Activated naive CD4-positive, alpha-beta T cell treated with anti-CD3 and anti-CD28 coated beads, Interleukin-2, amount 10 ng/mL, durations not matched to agents 7 days and 5 days (primary cell): ENCODE data around the gene GRAMD4.

Experiments used
- CTCF ChIA-PET: fragments of 350-600 bp; sonication (Branson Sonifier 250); formaldehyde crosslinking; loops from one replicate; lab custom pipeline; 2021; ENCODE audit warnings: antibody characterized with exemption; lab: Charles Lee
- DNase-seq: peaks from one replicate; pipeline ENCODE4 v3.0.0-alpha.2; 2020
- H3K27ac Mint-ChIP-seq: one replicate; pipeline ENCODE4 v1.8.0; 2021; ENCODE audit warnings: mild to moderate bottlenecking, moderate library complexity, mixed read lengths
- H3K27me3 Mint-ChIP-seq: one replicate; pipeline ENCODE4 v1.8.0; 2021; ENCODE audit warnings: mild to moderate bottlenecking, mixed read lengths
- H3K36me3 Mint-ChIP-seq: one replicate; pipeline ENCODE4 v1.8.0; 2021; ENCODE audit warnings: mixed read lengths
- H3K4me1 Mint-ChIP-seq: one replicate; pipeline ENCODE4 v1.8.0; 2021; ENCODE audit warnings: mixed read lengths
- H3K4me3 Mint-ChIP-seq: one replicate; pipeline ENCODE4 v1.8.0; 2021; ENCODE audit warnings: mild to moderate bottlenecking, moderate library complexity, mixed read lengths
- H3K9me3 Mint-ChIP-seq: one replicate; pipeline ENCODE4 v1.8.0; 2021; ENCODE audit warnings: mixed read lengths

GRAMD4 gene

GRCh38 chr22:46662226-46662625, 42.0 kb downstream of the GRAMD4 start:
- Mint-ChIP-seq H3K36me3 (no peaks in the 10 kb centered on the region), H3K9me3 (no peaks in the 10 kb centered on the region), H3K4me3 (no peak overlapping the region), H3K27me3 (no peaks in the 10 kb centered on the region), H3K27ac (no peak overlapping the region), H3K4me1 (peaks cover 16% of the 10 kb centered on the region)
- CTCF ChIA-PET = no interaction called here
- no peak for DNase-seq

- peaks cover 16% of the 10 kb centered on the region for H3K4me1 Mint-ChIP-seq
- no peak overlapping the region for H3K27ac Mint-ChIP-seq
- DNase-seq = no peak
- CTCF ChIA-PET = no interaction called here
- H3K9me3 Mint-ChIP-seq = no peaks in the 10 kb centered on the region
- no peaks in the 10 kb centered on the region for H3K27me3 Mint-ChIP-seq
- no peaks in the 10 kb centered on the region for H3K36me3 Mint-ChIP-seq
- no peak overlapping the region for H3K4me3 Mint-ChIP-seq
Observed at GRCh38 chr22:46663001-46663400, 42.8 kb downstream of the GRAMD4 start.

GRCh38 chr22:46663436-46664100, 43.4 kb downstream of the GRAMD4 start:
- Mint-ChIP-seq H3K27me3 (no peaks in the 10 kb centered on the region), H3K4me1 (peaks cover 16% of the 10 kb centered on the region), H3K36me3 (no peaks in the 10 kb centered on the region), H3K27ac (no peak overlapping the region), H3K4me3 (no peak overlapping the region), H3K9me3 (no peaks in the 10 kb centered on the region)
- CTCF ChIA-PET = no interaction called here
- DNase-seq = no peak

GRCh38 chr22:46664301-46664855, 44.2 kb downstream of the GRAMD4 start:
- Mint-ChIP-seq H3K4me1 (peaks cover 16% of the 10 kb centered on the region), H3K36me3 (peaks cover 6% of the 10 kb centered on the region), H3K27ac (no peak overlapping the region), H3K4me3 (no peak overlapping the region), H3K27me3 (no peaks in the 10 kb centered on the region), H3K9me3 (no peaks in the 10 kb centered on the region)
- no peak for DNase-seq
- CTCF ChIA-PET = no interaction called here

- H3K27me3 Mint-ChIP-seq = no peaks in the 10 kb centered on the region
- CTCF ChIA-PET = no interaction called here
- H3K4me3 Mint-ChIP-seq = no peak overlapping the region
- no peak for DNase-seq
- H3K4me1 Mint-ChIP-seq = peaks cover 12% of the 10 kb centered on the region
- no peaks in the 10 kb centered on the region for H3K9me3 Mint-ChIP-seq
- no peak overlapping the region for H3K27ac Mint-ChIP-seq
- peaks cover 6% of the 10 kb centered on the region for H3K36me3 Mint-ChIP-seq
Observed at GRCh38 chr22:46665151-46665695, 45.0 kb downstream of the GRAMD4 start.

GRCh38 chr22:46665751-46666280, 45.6 kb downstream of the GRAMD4 start:
- peaks cover 6% of the 10 kb centered on the region for H3K36me3 Mint-ChIP-seq
- H3K9me3 Mint-ChIP-seq = no peaks in the 10 kb centered on the region
- no peak overlapping the region for H3K27ac Mint-ChIP-seq
- no peak for DNase-seq
- CTCF ChIA-PET = no interaction called here
- no peak overlapping the region for H3K4me3 Mint-ChIP-seq
- peaks cover 6% of the 10 kb centered on the region for H3K4me1 Mint-ChIP-seq
- H3K27me3 Mint-ChIP-seq = no peaks in the 10 kb centered on the region

GRCh38 chr22:46666577-46667244, 46.5 kb downstream of the GRAMD4 start:
- no peak for DNase-seq
- CTCF ChIA-PET = no interaction called here
- Mint-ChIP-seq H3K4me3 (no peak overlapping the region), H3K27ac (no peak overlapping the region), H3K4me1 (peaks cover 2% of the 10 kb centered on the region), H3K27me3 (no peaks in the 10 kb centered on the region), H3K9me3 (no peaks in the 10 kb centered on the region), H3K36me3 (peaks cover 6% of the 10 kb centered on the region)

GRCh38 chr22:46667245-46667623, 47.0 kb downstream of the GRAMD4 start:
- no peak overlapping the region for H3K27ac Mint-ChIP-seq
- no peaks in the 10 kb centered on the region for H3K27me3 Mint-ChIP-seq
- peaks cover 6% of the 10 kb centered on the region for H3K36me3 Mint-ChIP-seq
- no peak overlapping the region for H3K4me3 Mint-ChIP-seq
- no peaks in the 10 kb centered on the region for H3K9me3 Mint-ChIP-seq
- CTCF ChIA-PET = no interaction called here
- H3K4me1 Mint-ChIP-seq = no peaks in the 10 kb centered on the region
- DNase-seq = no peak

- Mint-ChIP-seq H3K9me3 (no peaks in the 10 kb centered on the region), H3K27ac (no peak overlapping the region), H3K4me3 (no peak overlapping the region), H3K27me3 (no peaks in the 10 kb centered on the region), H3K36me3 (peaks cover 6% of the 10 kb centered on the region), H3K4me1 (peaks cover 8% of the 10 kb centered on the region)
- CTCF ChIA-PET = interaction anchor here (1.3 kb wide), 1 partner anchor 104 kb away, joined by 4 read pairs; no protein-coding TSS in a partner anchor
- no peak for DNase-seq
Observed at GRCh38 chr22:46668116-46668515, 47.9 kb downstream of the GRAMD4 start.

- DNase-seq = no peak
- Mint-ChIP-seq H3K9me3 (no peaks in the 10 kb centered on the region), H3K36me3 (peaks cover 6% of the 10 kb centered on the region), H3K4me1 (peaks cover 19% of the 10 kb centered on the region), H3K4me3 (no peak overlapping the region), H3K27ac (no peak overlapping the region), H3K27me3 (no peaks in the 10 kb centered on the region)
- CTCF ChIA-PET = no interaction called here
Observed at GRCh38 chr22:46669201-46669600, 49.0 kb downstream of the GRAMD4 start.

- H3K27ac Mint-ChIP-seq = no peak overlapping the region
- CTCF ChIA-PET = no interaction called here
Observed at GRCh38 chr22:46671824-46672432, 51.7 kb downstream of the GRAMD4 start.

GRCh38 chr22:46672731-46673130, 52.5 kb downstream of the GRAMD4 start:
- no peak for DNase-seq
- peaks cover 31% of the 10 kb centered on the region for H3K4me1 Mint-ChIP-seq
- H3K27me3 Mint-ChIP-seq = no peaks in the 10 kb centered on the region
- peak overlapping the region; percentile 75 for H3K27ac Mint-ChIP-seq
- H3K36me3 Mint-ChIP-seq = peaks cover 10% of the 10 kb centered on the region
- H3K9me3 Mint-ChIP-seq = no peaks in the 10 kb centered on the region
- CTCF ChIA-PET = no interaction called here
- H3K4me3 Mint-ChIP-seq = no peak overlapping the region

More at GRCh38 chr22:46671824-46672432, 51.7 kb downstream of the GRAMD4 start:
- Mint-ChIP-seq H3K36me3 (peaks cover 10% of the 10 kb centered on the region), H3K9me3 (no peaks in the 10 kb centered on the region), H3K4me3 (no peak overlapping the region), H3K4me1 (peaks cover 30% of the 10 kb centered on the region), H3K27me3 (no peaks in the 10 kb centered on the region)
- no peak for DNase-seq

- H3K27ac Mint-ChIP-seq = peak overlapping the region; percentile 88
- peak overlapping the region; percentile 73 for H3K4me3 Mint-ChIP-seq
- CTCF ChIA-PET = no interaction called here
- no peak for DNase-seq
- peaks cover 13% of the 10 kb centered on the region for H3K36me3 Mint-ChIP-seq
- peaks cover 34% of the 10 kb centered on the region for H3K4me1 Mint-ChIP-seq
- H3K9me3 Mint-ChIP-seq = no peaks in the 10 kb centered on the region
- H3K27me3 Mint-ChIP-seq = no peaks in the 10 kb centered on the region
Observed at GRCh38 chr22:46673205-46673604, 53.0 kb downstream of the GRAMD4 start.

- Mint-ChIP-seq H3K27me3 (no peaks in the 10 kb centered on the region), H3K4me1 (peaks cover 34% of the 10 kb centered on the region), H3K9me3 (no peaks in the 10 kb centered on the region), H3K4me3 (peak overlapping the region; percentile 73), H3K27ac (peak overlapping the region; percentile 88), H3K36me3 (peaks cover 14% of the 10 kb centered on the region)
- peak; percentile 35 for DNase-seq
- CTCF ChIA-PET = interaction anchor here (1.1 kb wide), 1 partner anchor 110 kb away, joined by 6 read pairs; no protein-coding TSS in a partner anchor
Observed at GRCh38 chr22:46673662-46674236, 53.6 kb downstream of the GRAMD4 start.
